Gastroesophageal sphincter (tissue), 3 donors: Measurements from ENCODE around the gene PCDHA3.

Source experiments
- EP300 ChIP-seq: sonication (generic); formaldehyde crosslinking; IDR thresholded peaks from one replicate; pipeline ENCODE4 v1.6.1; 2017; ENCODE audit warnings: antibody characterized with exemption, mild to moderate bottlenecking
- POLR2A ChIP-seq, 2 donors: fragments of 450-650 bp; IDR thresholded peaks; one replicate each; pipeline ENCODE4 v1.6.1; 2017; ENCODE audit warnings: antibody characterized with exemption in 2 of 2, mild to moderate bottlenecking in 2 of 2, moderate library complexity in 1 of 2
- POLR2AphosphoS5 ChIP-seq: sonication (generic); formaldehyde crosslinking; IDR thresholded peaks from one replicate; pipeline ENCODE4 v1.6.1; 2017; ENCODE audit warnings: antibody characterized with exemption
- TF ChIP-seq, protein P1 (sequence below), 4 experiments: fragments of 200-600 bp in 2 of 4; fragments of 450-650 bp in 2 of 4; sonication (generic) in 1 of 4; IDR thresholded peaks; one replicate each; pipeline ENCODE4 v1.5.1; 2017 to 2019; ENCODE audit warnings: antibody characterized with exemption in 4 of 4, mild to moderate bottlenecking in 2 of 4, moderate library complexity in 2 of 4

GRCh38 chr5:140795259-140795641, 5.6 kb upstream of the PCDHA3 start:
- TF ChIP-seq, protein P1, sequence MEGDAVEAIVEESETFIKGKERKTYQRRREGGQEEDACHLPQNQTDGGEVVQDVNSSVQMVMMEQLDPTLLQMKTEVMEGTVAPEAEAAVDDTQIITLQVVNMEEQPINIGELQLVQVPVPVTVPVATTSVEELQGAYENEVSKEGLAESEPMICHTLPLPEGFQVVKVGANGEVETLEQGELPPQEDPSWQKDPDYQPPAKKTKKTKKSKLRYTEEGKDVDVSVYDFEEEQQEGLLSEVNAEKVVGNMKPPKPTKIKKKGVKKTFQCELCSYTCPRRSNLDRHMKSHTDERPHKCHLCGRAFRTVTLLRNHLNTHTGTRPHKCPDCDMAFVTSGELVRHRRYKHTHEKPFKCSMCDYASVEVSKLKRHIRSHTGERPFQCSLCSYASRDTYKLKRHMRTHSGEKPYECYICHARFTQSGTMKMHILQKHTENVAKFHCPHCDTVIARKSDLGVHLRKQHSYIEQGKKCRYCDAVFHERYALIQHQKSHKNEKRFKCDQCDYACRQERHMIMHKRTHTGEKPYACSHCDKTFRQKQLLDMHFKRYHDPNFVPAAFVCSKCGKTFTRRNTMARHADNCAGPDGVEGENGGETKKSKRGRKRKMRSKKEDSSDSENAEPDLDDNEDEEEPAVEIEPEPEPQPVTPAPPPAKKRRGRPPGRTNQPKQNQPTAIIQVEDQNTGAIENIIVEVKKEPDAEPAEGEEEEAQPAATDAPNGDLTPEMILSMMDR (IDR thresholded peaks at IDR 0.05) = peak in 1 of 4 experiments; percentile 27
- TF ChIP-seq POLR2A (IDR thresholded peaks at IDR 0.05) (no peak), EP300 (no peak), POLR2AphosphoS5 (no peak)
